HG03571 (cell line): Measurements from ENCODE around the gene VMP1.
"Not testable (repeated sequence)": the region's sequence is repeated elsewhere in the genome, so short reads cannot be mapped to it uniquely, and the experiment has no call there.

Experiments
- ATAC-seq: cut with Tn5 transposase; IDR thresholded peaks from one replicate; pipeline ENCODE4 v1.9.1; 2021; ENCODE audit not compliant: unreplicated experiment

Gene VMP1

GRCh38 chr17:59838052-59838916, 130.8 kb downstream of the VMP1 start:
- no peak for ATAC-seq

GRCh38 chr17:59839651-59840328, 132.3 kb downstream of the VMP1 start:
- ATAC-seq = no peak

DNA sequence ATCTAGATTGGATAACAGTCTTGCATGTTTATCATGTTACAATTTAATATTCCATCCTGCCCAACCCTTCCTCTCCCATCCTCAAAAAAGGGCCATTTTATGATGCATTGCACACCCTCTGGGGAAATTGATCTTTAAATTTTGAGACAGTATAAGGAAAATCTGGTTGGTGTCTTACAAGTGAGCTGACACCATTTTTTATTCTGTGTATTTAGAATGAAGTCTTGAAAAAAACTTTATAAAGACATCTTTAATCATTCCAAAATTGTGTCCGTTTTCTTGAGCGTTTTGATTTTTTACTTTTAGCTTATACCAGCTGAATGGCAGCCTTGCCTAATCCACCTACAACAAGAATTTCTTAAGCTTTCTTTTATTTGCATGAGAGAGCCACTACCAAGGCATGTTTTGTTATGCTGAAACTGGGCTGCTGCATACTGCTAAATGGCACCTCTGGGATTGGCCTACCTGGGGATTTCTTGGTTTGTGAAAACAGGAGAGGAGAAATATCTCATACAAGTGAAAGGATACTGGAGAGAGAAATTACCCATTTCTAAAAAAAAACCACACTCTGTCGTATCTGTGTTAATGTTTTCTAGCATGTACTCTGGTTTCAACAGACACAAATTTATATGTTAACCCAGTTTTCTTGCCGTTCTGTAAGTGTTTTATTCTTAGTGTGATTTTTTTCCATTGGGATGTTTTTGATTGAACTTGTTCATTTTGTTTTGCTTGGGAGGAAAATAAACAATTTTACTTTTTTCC, 133.1 kb downstream of the VMP1 start:
- ATAC-seq = no peak

- ATAC-seq = not testable (repeated sequence)
These were observed 133.8 kb downstream of the VMP1 start for GRCh38 chr17:59841091-59841881.

DNA sequence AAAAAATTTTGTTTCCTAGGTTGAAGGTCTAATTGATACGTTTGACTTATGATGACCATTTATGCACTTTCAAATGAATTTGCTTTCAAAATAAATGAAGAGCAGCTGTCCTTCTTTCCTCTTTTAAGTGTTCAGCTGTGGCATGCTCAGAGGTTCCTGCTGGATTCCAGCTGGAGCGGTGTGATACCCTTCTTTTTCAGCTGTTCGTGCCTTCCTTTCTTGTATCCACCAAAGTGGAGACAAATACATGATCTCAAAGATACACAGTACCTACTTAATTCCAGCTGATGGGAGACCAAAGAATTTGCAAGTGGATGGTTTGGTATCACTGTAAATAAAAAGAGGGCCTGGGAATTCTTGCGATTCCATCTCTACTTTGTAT, 134.4 kb downstream of the VMP1 start:
- ATAC-seq = not testable (repeated sequence)

- ATAC-seq = peak; percentile 34
These were observed 135.6 kb downstream of the VMP1 start for GRCh38 chr17:59842901-59843652.

DNA sequence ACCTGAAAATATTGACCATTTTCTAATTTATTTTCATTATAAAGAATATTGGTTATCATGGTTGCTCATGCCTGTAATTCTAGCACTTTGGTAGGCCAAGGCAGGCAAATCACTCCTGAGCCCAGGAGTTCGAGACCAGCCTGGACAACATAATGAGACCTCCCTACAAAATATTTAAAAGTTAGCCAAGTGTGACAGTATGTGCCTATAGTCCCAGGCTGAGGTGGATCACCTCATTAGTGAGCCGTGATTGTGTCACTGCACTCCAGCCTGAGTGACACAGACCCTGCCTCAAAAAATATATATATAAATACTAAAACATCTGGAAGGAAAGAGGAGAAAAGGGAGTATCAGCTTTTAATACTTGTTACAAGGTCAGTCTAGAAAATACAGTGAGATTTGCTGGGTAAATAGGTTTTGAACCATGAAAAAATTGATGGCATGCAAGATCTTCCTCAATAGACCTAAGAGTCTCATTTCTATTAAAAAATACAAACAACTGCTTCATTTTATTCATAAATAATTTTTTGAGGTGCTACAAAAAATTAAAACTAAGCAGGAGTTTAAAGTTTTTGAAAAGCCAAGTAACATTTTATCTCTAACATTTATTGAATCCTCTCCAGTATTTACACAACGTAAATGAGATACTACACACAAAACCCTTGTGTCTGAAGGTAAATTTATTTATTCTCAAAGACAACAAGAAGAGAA, 137.6 kb downstream of the VMP1 start:
- no peak for ATAC-seq

DNA sequence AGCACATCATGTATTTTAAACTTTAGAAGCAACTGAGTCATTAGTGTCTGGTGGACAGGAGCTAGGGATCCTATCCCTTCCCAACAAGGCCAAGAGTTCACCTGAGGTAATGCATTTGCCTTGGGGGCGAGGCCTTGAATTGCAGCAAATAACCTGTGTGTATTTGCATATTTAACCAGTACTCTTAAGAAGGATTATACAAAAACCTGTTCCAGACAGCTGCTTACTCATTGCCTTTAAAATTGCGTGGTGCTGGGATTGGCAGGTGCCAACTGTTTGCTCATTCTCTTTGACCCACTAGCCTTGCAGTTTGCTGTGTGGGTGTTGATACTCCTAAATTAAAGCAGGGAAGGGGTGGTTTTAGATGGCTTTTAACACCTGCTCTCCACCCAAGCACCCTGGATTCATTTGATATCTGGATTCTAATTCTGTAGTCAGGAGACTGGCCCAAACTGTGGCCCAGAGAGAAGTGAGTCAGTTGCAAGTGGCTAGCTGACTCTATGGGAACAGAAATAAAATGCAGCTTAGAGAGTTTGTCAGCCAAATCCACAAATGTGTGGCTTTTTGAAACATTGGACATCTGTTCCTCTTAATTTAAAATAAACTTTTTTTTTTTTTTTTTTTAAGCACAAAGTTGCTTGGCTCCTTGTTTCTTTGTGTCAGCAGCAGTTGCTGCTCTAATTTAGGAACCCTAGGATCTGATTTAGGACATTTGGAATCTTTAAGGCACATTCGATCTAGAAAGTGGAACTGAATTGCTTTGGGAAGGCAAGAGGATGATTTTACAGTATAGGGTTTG, 138.3 kb downstream of the VMP1 start:
- ATAC-seq = no peak

- no peak for ATAC-seq
These were observed 139.1 kb downstream of the VMP1 start for GRCh38 chr17:59846394-59847165.

- ATAC-seq = no peak
These were observed 140.9 kb downstream of the VMP1 start for GRCh38 chr17:59848385-59848668.

DNA sequence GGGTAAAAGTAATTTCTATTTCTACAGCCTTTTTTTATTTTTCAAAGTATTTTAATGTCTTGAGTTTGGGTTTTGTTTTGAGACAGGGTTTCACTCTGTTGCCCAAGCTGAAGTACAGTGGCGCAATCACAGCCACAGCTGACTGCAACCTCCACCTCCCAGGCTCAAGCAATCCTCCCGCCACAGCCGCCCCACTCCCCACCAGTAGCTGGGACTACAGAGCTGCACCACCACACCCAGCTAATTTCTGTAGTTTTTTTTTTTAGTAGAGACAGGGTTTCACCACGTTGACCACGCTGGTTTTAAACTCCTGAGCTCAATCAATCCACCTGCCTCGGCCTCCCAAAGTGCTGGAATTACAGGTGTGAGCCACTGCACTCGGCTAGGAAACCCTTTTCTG, 141.3 kb downstream of the VMP1 start:
- no peak for ATAC-seq

DNA sequence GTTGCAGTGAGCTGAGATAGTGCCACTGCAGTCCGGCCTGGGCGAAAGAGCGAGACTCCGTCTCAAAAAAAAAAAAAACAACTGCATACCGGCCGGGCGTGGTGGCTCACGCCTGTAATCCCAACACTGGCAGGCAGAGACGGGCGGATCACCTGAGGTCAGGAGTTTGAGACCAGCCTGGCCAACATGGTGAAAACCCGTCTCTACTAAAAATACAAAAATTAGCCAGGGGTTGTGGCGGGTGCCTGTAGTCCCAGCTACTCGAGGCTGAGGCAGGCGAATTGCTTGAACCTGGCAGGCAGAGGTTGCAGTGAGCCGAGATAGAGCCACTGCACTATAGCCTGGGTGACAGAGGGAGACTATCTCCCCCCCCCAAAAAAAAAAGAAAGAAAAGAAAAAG, 142.9 kb downstream of the VMP1 start:
- not testable (repeated sequence) for ATAC-seq

DNA sequence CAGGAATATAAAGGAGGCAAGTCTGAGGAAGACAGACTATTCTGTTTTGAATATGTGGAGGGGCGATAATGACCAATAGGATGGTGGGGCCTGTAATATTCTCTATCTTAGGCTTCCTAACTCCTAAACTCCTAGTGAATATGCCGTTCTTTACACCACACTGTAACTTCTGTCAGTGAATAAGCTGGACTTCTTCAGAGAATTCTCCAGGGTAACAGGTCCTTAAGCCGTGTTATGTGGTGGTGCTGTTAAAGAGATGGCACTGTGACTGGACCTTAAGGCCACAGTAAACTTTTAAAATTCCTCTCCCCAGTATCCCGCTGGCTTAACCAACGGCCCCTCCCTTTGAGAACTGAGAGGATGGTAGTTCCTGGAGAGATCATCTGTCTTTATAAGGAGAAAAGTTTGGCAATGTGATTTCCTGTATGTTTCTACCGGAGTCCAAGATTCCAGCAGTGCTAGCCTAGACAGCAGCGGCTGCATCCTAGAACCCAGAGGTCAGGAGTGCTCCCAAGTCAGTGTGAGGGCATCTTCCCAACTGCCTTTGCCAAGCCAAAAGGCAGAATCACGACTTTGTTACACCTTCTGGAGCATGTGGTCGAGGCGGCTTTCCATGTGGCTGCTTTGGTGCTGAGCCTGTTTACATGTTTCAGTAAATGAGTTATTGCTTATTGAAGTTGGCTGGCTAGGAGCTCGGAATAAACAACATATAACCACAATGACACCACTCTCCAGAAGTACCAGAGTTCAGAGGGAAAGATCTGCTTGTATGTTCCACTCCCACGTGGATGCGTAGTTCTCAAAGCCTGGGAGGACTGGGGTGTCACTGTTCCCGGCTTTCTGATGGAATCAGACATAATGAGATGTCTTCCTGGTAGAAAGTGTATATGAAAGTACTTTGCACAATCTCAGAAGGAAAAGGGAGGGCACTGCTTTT, 144.3 kb downstream of the VMP1 start:
- no peak for ATAC-seq

DNA sequence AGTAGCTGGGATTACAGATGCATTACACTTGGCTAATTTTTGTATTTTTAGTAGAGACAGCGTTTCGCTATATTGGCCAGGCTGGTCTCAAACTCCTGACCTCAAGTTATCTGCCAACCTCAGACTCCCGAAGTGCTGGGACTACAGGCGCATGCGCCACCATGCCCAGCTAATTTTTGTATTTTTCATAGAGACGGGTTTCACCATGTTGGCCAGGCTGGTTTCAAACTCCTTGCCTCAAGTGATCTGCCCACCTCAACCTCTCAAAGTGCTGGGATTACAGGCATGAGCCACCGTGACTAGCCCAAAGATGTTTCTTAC, 145.4 kb downstream of the VMP1 start:
- ATAC-seq = not testable (repeated sequence)

- ATAC-seq = no peak
These were observed 145.9 kb downstream of the VMP1 start for GRCh38 chr17:59853168-59853918.

GRCh38 chr17:59853919-59854729, 146.7 kb downstream of the VMP1 start:
- ATAC-seq = not testable (repeated sequence)
